Endothelial cell of umbilical vein (primary cell): Measurements from ENCODE around the gene DMD. TPM values are rescaled to one million over a fixed set of nuclear protein-coding genes. Genes with fewer than 3 reads are reported as not detected.
A peak's percentile ranks its signal among the peaks of the same experiment; 100 is the strongest.

Experiments
- BruUV-seq: library from RNA; stranded (reverse); fragments of 400-500 nt; replicated peaks from 2 replicates; lab custom pipeline; 2021; lab: Mats Ljungman, UMichigan
- CTCF ChIA-PET: fragments of 300-600, 350-600 bp; sonication (Branson Sonifier 250); formaldehyde crosslinking; loops from one replicate; lab custom pipeline; 2021; ENCODE audit warnings: antibody characterized with exemption, inconsistent platforms; lab: Charles Lee
- POLR2A ChIA-PET: fragments of 300-600, 350-600 bp; sonication (Branson Sonifier 250); formaldehyde crosslinking; loops from one replicate; lab custom pipeline; 2021; ENCODE audit warnings: antibody characterized with exemption, inconsistent platforms; lab: Charles Lee
- DNase-seq: peaks from one replicate; pipeline ENCODE4 v3.0.0-alpha.2; 2011; ENCODE audit warnings: low read depth, low spot score
- FAIRE-seq: peaks from 2 replicates; lab custom pipeline; 2011; peaks lifted over from hg19 to GRCh38; lab: Jason Lieb, UNC
- H2AFZ ChIP-seq: 2 replicates; pipeline ENCODE4 v1.6.0; 2012; ENCODE audit warnings: low read depth, low read length, control low read depth, inconsistent platforms
- H3K27ac ChIP-seq: 2 replicates; pipeline ENCODE4 v1.5.1; 2011; ENCODE audit warnings: low read depth, mild to moderate bottlenecking, control low read depth, low read length, moderate library complexity; ENCODE audit not compliant: insufficient read depth
- H3K27me3 ChIP-seq, 2 experiments: 2 replicates each; pipeline versions ENCODE4 v1.6.0 to v1.6.1; 2011; ENCODE audit warnings: low read length in 2 of 2, mixed read lengths in 1 of 2; ENCODE audit not compliant: control insufficient read depth in 2 of 2, insufficient read depth in 2 of 2
- H3K36me3 ChIP-seq, 2 experiments: 2 replicates in 1 of 2; 3 replicates in 1 of 2; pipeline ENCODE4 v1.5.1; 2011; ENCODE audit warnings: low read length in 2 of 2, mild to moderate bottlenecking in 1 of 2, moderate library complexity in 1 of 2; ENCODE audit not compliant: control insufficient read depth in 2 of 2, insufficient read depth in 2 of 2; ENCODE audit errors: extremely low read depth in 1 of 2
- H3K4me1 ChIP-seq: 3 replicates; pipeline ENCODE4 v1.5.1; 2011; ENCODE audit warnings: mild to moderate bottlenecking, low read length; ENCODE audit not compliant: control insufficient read depth, insufficient read depth; ENCODE audit errors: extremely low read depth
- H3K4me2 ChIP-seq: 2 replicates; pipeline ENCODE4 v1.6.1; 2011; ENCODE audit warnings: low read length, control low read depth, mixed read lengths; ENCODE audit not compliant: insufficient read depth
- H3K4me3 ChIP-seq, 3 experiments: fragments of 200-600 bp in 1 of 3; sonication (generic), shearing (Covaris generic) in 1 of 3; replicated peaks in 1 of 3; 2 replicates each; pipeline ENCODE4 v1.5.1; 2011 to 2016; ENCODE audit warnings: control low read depth in 3 of 3, low read length in 3 of 3, mild to moderate bottlenecking in 2 of 3, inconsistent platforms in 1 of 3, low read depth in 1 of 3, moderate library complexity in 1 of 3; ENCODE audit not compliant: insufficient read depth in 1 of 3
- H3K79me2 ChIP-seq: 2 replicates; pipeline ENCODE4 v1.6.0; 2012; ENCODE audit warnings: low read length, inconsistent platforms; ENCODE audit not compliant: control insufficient read depth, insufficient read depth
- H3K9ac ChIP-seq: replicated peaks from 2 replicates; pipeline ENCODE3; 2011; ENCODE audit warnings: low read length, control low read depth; ENCODE audit not compliant: insufficient read depth; ENCODE audit errors: extremely low read depth
- H3K9me1 ChIP-seq: replicated peaks from 3 replicates; pipeline ENCODE4 v1.6.0; 2011; ENCODE audit warnings: mild to moderate bottlenecking, low read length; ENCODE audit not compliant: control insufficient read depth, insufficient read depth; ENCODE audit errors: extremely low read depth
- H3K9me3 ChIP-seq: replicated peaks from 2 replicates; pipeline ENCODE4 v1.5.1; 2012; ENCODE audit warnings: low read length, inconsistent platforms; ENCODE audit not compliant: control insufficient read depth, insufficient read depth
- H4K20me1 ChIP-seq: replicated peaks from 2 replicates; pipeline ENCODE3; 2011; ENCODE audit warnings: mild to moderate bottlenecking, low read length; ENCODE audit not compliant: control insufficient read depth, insufficient read depth; ENCODE audit errors: extremely low read depth
- EZH2 ChIP-seq: IDR thresholded peaks from 2 replicates; pipeline ENCODE4 v1.6.1; 2012; ENCODE audit warnings: borderline replicate concordance, low read depth, mild to moderate bottlenecking, moderate library complexity, low read length, inconsistent platforms; ENCODE audit not compliant: severe bottlenecking
- FOS ChIP-seq: IDR thresholded peaks from 2 replicates; pipeline ENCODE4 v1.6.1; 2011; ENCODE audit warnings: mild to moderate bottlenecking, low read length, moderate library complexity, borderline replicate concordance; ENCODE audit not compliant: insufficient read depth
- GATA2 ChIP-seq: IDR thresholded peaks from 2 replicates; pipeline ENCODE4 v1.7.0; 2011; ENCODE audit warnings: low read depth, mild to moderate bottlenecking, moderate library complexity, mixed read lengths, low read length; ENCODE audit not compliant: insufficient read length, insufficient read depth
- JUN ChIP-seq: IDR thresholded peaks from 2 replicates; pipeline ENCODE4 v1.6.1; 2011; ENCODE audit warnings: borderline replicate concordance, low read depth; ENCODE audit not compliant: insufficient read length, insufficient read depth
- MYC ChIP-seq: IDR thresholded peaks from one replicate; pipeline ENCODE4 v1.6.1; 2011; ENCODE audit warnings: mild to moderate bottlenecking, low read depth, low read length
- POLR2A ChIP-seq: IDR thresholded peaks from 2 replicates; pipeline ENCODE4 v1.6.1; 2012; ENCODE audit warnings: low read depth, mild to moderate bottlenecking, control low read depth, low read length
- POLR2AphosphoS5 ChIP-seq: IDR thresholded peaks from 2 replicates; pipeline ENCODE4 v1.6.1; 2012; ENCODE audit warnings: low read depth, mild to moderate bottlenecking, control low read depth, low read length, moderate library complexity; ENCODE audit not compliant: insufficient read depth
- dilution Hi-C: fragments of 300-500 bp; cut with MboI; formaldehyde crosslinking; loops from one replicate; pipeline ENCODE4 v1.15.0; 2019; ENCODE audit warnings: low sequenced_read_pairs; ENCODE audit not compliant: extremely low pct_ligation_motif_present
- intact Hi-C: fragments of 100-400 bp; cut with micrococcal nuclease; formaldehyde crosslinking; loops from one replicate; pipeline ENCODE4 v1.10.0; 2022
- polyA plus RNA-seq, 4 experiments: library from polyadenylated mRNA; depleted of rRNA in 3 of 4; stranded (reverse) in 3 of 4; unstranded in 1 of 4; fragments of >200 nt; gene quantifications; 2 replicates each; pipeline versions ENCODE4 v1.2.1 to v1.2.3, GENCODE V29; 2011 to 2012; ENCODE audit warnings: missing spikeins in 1 of 4
- total RNA-seq: library from RNA; stranded (reverse); gene quantifications from 2 replicates; pipeline ENCODE4 v1.2.3, GENCODE V29; 2021
- TF ChIP-seq, protein P1 (sequence below), 2 donors: IDR thresholded peaks; 1 replicate in 1 of 2; 2 replicates in 1 of 2; pipeline ENCODE4 v1.5.1; 2011; ENCODE audit warnings: low read length in 2 of 2, mild to moderate bottlenecking in 2 of 2, moderate library complexity in 2 of 2, control low read depth in 1 of 2, inconsistent platforms in 1 of 2, low read depth in 1 of 2; ENCODE audit not compliant: insufficient read depth in 1 of 2; ENCODE audit errors: extremely low read depth in 1 of 2
- TF ChIP-seq, protein P2 (sequence below): IDR thresholded peaks from 2 replicates; pipeline ENCODE4 v1.6.1; 2011; ENCODE audit not compliant: insufficient read depth, insufficient read length

Gene DMD
- total and polyA plus RNA-seq, 2 donors (not counting 3 experiments of a cell fraction or from before 2014, with no cell fraction given): 7.3 to 9.0 TPM

DNA sequence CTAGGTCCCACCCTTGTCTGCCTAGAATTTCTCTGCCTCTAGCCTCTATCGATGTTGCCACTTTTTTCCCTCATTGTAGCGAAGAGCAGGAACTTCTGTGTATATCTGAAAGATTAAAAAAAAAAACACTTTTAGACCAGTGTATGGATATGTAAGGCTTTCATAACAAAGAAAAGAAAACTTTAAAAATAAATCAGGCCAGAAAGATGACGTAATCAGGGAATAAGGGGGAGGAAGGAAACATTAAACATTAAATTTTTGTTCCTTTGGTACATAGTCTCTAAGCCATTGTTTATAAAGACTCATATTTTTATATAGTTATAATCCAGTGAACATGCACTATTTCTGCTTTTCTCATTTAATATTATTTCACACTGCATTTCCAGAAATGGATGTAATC, 2113.3 kb downstream of the DMD start:
- Histone ChIP-seq H4K20me1 (no peaks in the 10 kb centered on the region), H3K4me3 (no peak overlapping the region), H3K36me3 (no peaks in the 10 kb centered on the region), H3K9me1 (no peaks in the 10 kb centered on the region), H3K27ac (no peak overlapping the region), H3K79me2 (no peaks in the 10 kb centered on the region), H3K9me3 (no peaks in the 10 kb centered on the region), H3K9ac (no peak overlapping the region), H3K27me3 (no peaks in the 10 kb centered on the region), H3K4me2 (no peak overlapping the region), H2AFZ (no peak overlapping the region), H3K4me1 (no peaks in the 10 kb centered on the region)
- intact Hi-C loops (no loop called here), dilution Hi-C loops (no loop called here)
- FAIRE-seq (no peak), DNase-seq (peak; percentile 20)
- ChIA-PET CTCF (no interaction called here), POLR2A (no interaction called here)
- no TSS peak for BruUV-seq
- TF ChIP-seq FOS: no peak
- TF ChIP-seq, protein P1, sequence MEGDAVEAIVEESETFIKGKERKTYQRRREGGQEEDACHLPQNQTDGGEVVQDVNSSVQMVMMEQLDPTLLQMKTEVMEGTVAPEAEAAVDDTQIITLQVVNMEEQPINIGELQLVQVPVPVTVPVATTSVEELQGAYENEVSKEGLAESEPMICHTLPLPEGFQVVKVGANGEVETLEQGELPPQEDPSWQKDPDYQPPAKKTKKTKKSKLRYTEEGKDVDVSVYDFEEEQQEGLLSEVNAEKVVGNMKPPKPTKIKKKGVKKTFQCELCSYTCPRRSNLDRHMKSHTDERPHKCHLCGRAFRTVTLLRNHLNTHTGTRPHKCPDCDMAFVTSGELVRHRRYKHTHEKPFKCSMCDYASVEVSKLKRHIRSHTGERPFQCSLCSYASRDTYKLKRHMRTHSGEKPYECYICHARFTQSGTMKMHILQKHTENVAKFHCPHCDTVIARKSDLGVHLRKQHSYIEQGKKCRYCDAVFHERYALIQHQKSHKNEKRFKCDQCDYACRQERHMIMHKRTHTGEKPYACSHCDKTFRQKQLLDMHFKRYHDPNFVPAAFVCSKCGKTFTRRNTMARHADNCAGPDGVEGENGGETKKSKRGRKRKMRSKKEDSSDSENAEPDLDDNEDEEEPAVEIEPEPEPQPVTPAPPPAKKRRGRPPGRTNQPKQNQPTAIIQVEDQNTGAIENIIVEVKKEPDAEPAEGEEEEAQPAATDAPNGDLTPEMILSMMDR (IDR thresholded peaks at IDR 0.05; ENCODE audit: extremely low read depth in 1 of 2, insufficient read depth in 1 of 2, low read depth in 1 of 2, low read length in 2 of 2): no peak
- no peak for TF ChIP-seq POLR2A
- peak; percentile 27 for TF ChIP-seq JUN

DNA sequence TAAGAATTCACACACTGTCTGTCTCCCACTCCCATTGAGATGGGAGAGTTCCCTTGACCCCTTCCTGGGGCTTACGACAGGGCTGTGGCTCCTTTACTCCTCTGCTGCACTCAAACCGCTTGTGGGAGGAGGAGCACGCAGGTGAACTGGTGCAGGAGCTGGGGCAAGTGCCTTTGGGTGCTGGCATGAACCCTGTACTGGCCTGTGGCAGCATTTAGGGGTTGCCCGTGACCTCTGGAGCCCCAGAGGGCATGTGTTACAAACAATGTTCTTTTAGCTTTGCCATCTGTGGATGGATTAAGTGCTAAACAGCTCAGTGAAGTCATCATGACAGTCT, 2117.7 kb downstream of the DMD start:
- Histone ChIP-seq H3K79me2 (no peaks in the 10 kb centered on the region), H2AFZ (no peak overlapping the region), H4K20me1 (no peaks in the 10 kb centered on the region), H3K36me3 (no peaks in the 10 kb centered on the region), H3K4me3 (no peak overlapping the region), H3K27ac (no peak overlapping the region), H3K4me2 (no peak overlapping the region), H3K9me3 (no peaks in the 10 kb centered on the region), H3K9ac (no peak overlapping the region), H3K4me1 (no peaks in the 10 kb centered on the region), H3K27me3 (no peaks in the 10 kb centered on the region), H3K9me1 (no peaks in the 10 kb centered on the region)
- no peak for DNase-seq
- TF ChIP-seq, protein P1 (IDR thresholded peaks at IDR 0.05; ENCODE audit: extremely low read depth in 1 of 2, insufficient read depth in 1 of 2, low read depth in 1 of 2, low read length in 2 of 2): no peak
- TF ChIP-seq JUN (no peak), EZH2 (no peak), POLR2A (no peak), GATA2 (no peak), POLR2AphosphoS5 (no peak), FOS (no peak), MYC (no peak)
- TF ChIP-seq, protein P2, sequence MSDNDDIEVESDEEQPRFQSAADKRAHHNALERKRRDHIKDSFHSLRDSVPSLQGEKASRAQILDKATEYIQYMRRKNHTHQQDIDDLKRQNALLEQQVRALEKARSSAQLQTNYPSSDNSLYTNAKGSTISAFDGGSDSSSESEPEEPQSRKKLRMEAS: no peak
- no peak for FAIRE-seq
- CTCF ChIA-PET: no interaction called here
- intact Hi-C loops (no loop called here), dilution Hi-C loops (no loop called here)
- BruUV-seq: no TSS peak
- POLR2A ChIA-PET: no interaction called here
